Measurements from ENCODE around the gene GSG1L.

Gene GSG1L

DNA sequence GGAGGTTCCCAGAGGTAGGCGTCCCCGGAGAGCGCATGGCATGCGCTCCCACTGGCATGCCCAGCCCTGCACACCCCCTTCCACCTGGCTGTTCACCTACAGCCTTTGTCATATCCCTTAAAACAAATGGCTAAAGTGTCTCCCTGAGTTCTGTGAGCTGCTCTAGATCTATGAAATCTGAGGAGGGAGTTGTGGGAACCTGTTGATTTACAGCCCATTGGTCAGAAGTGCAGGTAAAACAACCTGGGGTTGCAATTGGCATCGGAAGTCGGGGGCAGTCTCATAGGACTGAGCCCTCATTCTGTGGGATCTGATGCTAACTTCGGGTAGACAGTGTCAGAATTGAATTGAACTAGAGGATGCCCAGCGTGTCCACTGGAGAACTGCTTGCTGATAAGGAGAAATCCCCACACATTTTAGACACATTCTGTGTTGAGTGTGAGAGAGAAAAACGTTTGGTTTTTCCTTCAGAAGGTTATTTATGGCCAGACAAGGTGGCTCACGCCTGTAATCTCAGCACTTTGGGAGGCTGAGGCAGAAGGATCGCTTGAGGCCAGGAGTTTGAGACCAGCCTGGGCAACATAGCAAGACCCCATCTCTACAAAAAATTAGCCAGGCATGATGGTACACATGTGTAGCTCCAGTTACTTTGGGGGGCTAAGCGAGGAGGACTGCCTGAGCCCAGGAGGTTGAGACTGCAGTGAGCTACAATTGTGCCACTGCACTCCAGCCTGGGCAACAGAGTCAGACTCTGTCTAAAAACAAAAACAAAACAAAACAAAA is 22.1 kb upstream of the GSG1L start:
- no peak overlapping the region for H3K27ac ChIP-seq
- TF ChIP-seq ZFX (IDR thresholded peaks at IDR 0.05) (no peak), CTCF (conservative IDR thresholded peaks at IDR 0.05) (no peak)

DNA sequence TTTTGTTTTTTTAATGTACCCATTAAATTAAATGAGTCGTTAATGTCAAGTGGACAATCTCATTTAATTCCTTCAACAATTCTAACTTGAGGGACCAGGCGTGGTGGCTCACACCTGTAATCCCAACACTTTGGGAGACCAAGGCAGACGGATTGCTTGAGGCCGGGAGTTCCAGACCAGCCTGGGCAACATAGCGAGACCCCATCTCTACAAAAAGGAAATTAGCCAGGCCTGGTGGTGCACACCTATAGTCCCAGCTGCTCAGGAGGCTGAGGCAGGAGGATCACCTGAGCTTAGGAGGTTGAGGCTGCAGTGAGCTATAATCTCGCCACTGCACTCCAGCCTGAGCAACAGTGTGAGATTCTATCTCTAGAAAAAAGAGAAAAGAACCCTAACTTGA is 20.7 kb upstream of the GSG1L start:
- TF ChIP-seq ZFX (IDR thresholded peaks at IDR 0.05): no peak
- TF ChIP-seq CTCF (conservative IDR thresholded peaks at IDR 0.05): no peak
- H3K27ac ChIP-seq: no peak overlapping the region

- no peak for TF ChIP-seq ZFX (IDR thresholded peaks at IDR 0.05)
- no peak for TF ChIP-seq CTCF (conservative IDR thresholded peaks at IDR 0.05)
- no peak overlapping the region for H3K27ac ChIP-seq
Observed at GRCh38 chr16:28082624-28083023, 19.1 kb upstream of the GSG1L start.

DNA sequence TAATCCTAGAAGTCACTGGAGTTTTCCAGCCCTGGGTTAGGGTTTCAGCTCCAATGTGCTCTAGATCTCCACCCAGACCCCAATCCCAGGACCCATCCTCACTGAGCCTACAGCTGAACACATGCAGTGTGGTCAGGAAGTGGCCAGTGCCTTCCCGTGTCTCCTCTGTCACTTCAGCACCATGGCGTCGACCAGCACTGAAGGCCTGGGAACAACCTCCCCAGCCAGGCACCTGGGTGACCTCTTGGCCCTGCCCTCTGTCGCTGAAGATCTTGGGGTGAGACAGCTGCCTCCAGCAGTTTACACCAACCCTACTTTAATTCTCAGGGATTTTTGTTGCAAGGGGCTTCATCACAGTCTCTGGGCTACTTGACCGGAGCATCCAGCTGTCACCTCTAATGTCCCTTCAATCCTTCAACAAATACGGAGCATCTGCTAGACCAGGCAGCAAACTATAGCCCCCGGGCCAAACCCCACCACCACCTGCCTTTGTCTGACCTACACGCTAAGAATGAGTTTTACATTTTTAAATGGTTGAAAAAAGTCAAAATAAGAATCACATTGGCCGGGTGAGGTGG is 18.0 kb upstream of the GSG1L start:
- no peak overlapping the region for H3K27ac ChIP-seq
- TF ChIP-seq CTCF (conservative IDR thresholded peaks at IDR 0.05) (no peak), ZFX (IDR thresholded peaks at IDR 0.05) (no peak)

DNA sequence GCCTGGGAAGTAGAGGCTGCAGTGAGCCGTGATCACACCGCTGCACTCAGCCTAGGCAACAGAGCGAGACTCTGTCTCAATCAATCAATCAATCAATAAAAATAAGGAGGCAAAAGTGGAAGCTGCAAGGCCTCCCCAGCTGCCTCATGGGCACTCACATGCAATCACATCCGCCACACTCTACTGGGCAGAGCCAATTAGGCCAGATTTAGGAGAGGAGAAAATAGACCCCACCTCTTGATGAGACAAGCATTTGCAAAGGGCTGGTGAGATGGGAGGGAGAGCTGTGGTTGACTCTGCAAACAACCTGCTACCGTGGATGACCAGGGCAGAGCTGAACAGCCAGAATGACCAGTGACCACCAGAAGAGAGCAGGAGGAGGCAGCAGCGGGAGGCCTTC is 14.7 kb upstream of the GSG1L start:
- TF ChIP-seq CTCF (conservative IDR thresholded peaks at IDR 0.05): no peak
- TF ChIP-seq ZFX (IDR thresholded peaks at IDR 0.05): no peak
- H3K27ac ChIP-seq: no peak overlapping the region

DNA sequence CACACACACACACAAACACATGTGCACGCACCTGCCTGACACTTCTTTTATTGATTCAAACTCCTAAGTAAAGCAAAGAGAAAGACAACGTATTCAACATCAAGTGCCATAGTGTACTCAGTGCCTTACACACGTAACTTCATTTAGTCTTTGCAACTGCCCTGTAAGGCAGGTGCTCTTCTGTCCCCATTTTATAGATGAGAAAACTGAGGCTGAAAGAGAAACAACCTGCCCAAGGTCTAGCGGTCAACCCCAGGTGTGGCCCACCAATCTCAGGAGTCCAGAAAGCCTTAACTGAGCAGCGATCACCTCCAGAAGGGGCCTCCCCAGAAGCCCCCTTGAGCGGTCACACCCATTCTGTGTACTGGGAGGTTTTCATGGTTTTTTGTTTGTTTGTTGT is 10.3 kb upstream of the GSG1L start:
- TF ChIP-seq CTCF (conservative IDR thresholded peaks at IDR 0.05): no peak
- no peak for TF ChIP-seq ZFX (IDR thresholded peaks at IDR 0.05)
- H3K27ac ChIP-seq: no peak overlapping the region

DNA sequence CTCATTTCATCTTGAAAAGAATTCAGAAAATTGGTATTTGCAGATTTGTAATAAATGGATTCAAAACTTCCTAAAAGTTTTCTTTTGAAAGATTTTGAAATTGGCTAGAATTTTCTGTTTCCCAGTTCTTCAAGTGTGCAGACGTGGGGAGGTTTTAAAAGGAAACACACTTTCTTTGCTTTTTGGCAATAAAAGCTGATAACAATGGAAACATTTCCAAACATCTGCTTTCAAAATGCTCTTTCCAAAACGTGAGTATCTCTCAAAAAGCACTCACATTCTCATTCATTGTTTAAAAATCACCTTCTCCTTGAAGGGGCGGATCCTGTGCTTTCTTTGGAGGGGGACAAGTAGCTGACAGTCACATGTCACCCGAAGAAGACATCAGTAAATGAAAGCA is 8.6 kb upstream of the GSG1L start:
- H3K27ac ChIP-seq: no peak overlapping the region
- no peak for TF ChIP-seq CTCF (conservative IDR thresholded peaks at IDR 0.05)
- no peak for TF ChIP-seq ZFX (IDR thresholded peaks at IDR 0.05)

All from C4-2B (cell line).